D341Med (cell line): Measurements from ENCODE around the gene GTF3C1.

Experiments
- DNase-seq: peaks from one replicate; pipeline ENCODE4 v3.0.0; 2012; ENCODE audit warnings: low spot score

The GTF3C1 gene

DNA sequence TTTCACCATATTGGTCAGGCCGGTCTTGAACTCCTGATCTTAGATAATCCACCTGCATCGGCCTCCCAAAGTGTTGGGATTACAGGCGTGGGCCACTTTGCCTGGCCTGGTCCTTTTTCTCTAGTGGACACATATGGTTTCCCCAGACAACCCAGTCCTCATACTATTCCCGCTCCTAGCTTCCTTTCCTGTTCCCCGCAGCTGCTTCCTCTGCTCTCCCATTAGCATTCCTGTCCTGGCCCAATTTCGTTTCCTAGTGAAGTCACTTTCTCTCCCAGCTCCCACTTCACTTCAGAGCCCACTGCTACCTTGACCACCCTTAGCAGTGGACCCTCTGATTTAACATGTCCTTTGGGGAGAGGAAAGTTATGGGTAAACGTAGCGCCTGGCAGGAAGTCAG lies 11.5 kb upstream of the GTF3C1 start:
- no peak for DNase-seq

DNA sequence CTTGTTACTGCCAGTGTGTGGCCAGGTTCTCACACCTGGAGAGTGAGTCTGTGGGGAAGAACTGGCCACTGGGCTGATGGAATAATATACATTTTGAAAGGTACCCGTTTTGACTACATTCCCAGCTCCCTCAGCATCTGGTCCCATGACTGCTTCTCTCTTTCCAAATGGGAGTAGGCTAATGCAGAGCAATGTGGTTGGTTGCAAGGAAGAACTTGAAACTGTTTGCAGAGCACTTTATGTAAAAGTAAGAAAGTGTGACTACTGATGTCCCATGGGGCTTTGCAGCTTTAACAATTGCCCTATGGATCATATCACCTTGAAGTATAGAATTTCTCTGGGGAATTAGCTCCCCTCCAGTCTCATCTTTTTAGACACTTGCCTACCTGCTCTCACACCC lies 9.2 kb upstream of the GTF3C1 start:
- DNase-seq, result no peak

DNA sequence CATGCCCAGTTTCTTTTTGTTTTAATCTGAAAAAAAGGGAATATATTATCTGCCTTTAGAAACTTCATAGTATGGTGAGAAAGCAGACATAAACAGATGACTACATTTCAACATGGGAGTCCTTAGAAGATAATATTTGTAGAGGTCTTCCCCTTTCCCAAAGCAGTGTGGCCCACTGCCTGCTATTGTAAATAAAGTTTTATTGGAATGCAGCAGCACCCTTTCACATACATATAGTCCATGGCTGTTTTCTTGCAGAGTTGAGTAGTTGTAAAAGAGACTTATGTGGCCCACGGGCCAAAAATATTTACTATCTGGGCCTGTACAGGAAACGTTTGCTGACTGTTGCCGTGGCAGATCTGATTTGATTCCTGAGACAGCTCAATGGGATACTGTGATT lies 8.7 kb upstream of the GTF3C1 start:
- DNase-seq, result no peak

DNA sequence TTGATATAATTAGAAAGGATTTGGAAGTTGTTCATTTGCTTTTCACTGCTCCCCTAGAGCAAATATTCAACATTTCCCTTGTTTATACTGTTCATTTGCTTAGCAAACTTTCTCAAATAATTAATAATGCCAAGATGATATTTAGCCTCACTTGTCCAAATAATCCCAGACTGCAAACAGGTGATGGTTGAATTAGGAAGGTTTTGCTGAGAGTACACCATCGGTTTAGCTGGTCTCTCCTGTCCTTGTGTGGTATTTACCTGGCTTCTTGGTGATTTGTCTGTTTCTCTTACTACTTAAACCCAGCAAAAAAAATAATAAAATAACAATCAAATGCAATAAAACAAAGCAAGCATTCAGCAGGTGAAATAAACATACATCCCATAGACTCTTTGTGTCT lies 6.8 kb upstream of the GTF3C1 start:
- DNase-seq, result no peak

DNA sequence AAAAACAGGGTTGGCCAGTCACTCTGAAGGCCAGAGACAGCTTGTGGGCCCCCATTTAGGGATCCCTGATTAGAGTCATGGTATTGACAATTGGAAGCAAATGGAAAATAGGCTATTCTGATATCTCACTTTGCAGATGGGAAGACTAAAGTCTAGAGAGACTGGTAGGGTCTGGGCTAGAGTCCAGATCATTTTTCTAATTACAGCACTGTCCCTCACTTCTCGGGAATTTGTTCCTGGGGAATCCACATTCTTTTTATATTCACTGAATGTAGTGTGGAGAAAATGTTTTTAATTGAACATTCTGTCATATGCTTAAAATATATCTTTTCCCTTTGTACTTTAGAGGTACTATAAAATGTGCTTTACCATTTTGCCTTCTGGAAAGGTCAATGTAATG lies 1.3 kb upstream of the GTF3C1 start:
- no peak for DNase-seq

DNA sequence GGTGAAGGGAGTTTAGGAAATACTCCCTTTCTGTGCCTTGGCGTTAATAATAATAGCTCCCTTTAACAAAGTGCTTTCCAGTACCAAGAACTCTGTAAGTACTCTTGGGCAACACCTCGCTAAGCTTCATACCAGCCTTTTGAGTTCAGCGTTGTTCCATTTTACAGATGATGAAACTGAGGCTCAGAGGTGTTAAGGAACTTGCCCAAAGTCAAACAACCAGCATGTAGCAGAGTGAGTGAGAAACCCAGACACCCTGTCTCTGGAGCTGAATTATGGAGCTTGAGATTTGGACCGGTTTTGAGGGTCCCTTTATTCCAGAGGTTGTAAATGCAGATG lies 838 bp upstream of the GTF3C1 start:
- DNase-seq, result no peak

DNA sequence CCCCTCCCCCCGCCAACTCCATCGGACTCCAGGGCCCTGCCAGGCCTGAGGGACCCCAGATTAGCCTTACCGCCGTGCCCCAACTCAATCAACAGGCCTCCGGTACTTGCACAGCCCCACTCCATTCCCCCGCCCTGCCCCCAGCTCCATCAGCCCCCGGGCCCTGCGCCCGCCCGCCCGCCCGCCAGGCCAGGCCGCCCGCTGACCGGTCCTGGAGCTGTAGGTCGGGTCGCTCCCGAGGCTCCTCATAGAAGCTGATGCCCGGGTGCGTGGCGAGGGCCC lies 308 bp downstream of the GTF3C1 start:
- DNase-seq, result no peak

DNA sequence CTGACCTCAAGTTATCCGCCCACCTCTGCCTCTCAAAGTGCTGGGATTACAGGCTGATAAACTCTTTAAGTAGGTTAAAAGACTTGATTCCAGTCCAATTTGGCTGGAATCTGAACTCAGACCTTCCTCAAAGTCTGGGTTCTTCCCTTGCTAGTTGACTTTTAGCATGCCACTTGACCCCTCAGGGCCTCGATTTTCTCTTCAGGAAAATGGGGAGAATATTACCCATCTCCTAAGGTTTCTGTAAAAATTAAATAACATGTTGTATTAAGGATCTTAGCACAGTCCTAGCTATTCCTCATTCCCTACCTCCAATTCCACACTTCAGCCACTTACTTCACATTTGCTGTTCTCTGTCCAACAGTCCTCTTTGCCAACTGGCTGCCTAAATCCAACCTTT lies 1.9 kb downstream of the GTF3C1 start:
- DNase-seq, result no peak

DNA sequence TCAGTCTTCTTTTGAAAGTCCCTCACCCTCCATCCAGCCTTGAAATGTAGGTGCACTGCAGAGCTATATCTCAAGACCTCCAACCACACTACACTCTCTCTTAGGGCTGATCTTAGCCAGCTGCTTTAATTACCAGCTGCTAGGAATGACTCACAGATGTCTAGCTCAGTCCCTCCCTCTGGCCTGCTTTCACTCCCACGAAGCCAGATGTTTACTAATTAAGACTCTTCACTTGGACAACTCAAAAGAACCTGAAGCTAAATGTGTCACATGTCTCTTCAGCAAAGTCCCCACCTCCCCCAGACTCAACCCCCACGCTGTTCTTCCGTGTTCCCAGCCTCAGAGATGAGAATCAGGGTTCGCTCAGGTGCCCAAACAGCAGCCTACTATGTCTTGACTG lies 2.6 kb downstream of the GTF3C1 start:
- DNase-seq, result no peak

DNA sequence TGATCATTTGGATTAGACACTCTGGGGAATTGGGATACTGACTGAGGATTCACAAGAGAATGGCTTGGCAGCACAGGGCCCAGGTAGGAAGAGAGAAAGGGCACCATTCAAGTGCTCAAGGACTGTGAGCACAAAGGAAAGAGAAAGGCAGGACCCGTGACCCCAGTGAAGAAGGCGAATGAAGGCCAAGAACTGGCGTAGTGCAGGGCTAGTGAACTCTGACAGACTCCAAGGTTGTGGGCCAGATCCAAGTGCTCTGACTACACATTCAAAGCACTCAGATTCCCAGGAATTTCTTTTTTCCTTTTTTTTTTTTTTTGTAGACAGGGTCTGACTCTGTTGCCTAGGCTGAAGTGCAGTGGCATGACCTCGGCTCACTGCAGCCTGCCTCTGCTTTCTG lies 5.0 kb downstream of the GTF3C1 start:
- no peak for DNase-seq

DNA sequence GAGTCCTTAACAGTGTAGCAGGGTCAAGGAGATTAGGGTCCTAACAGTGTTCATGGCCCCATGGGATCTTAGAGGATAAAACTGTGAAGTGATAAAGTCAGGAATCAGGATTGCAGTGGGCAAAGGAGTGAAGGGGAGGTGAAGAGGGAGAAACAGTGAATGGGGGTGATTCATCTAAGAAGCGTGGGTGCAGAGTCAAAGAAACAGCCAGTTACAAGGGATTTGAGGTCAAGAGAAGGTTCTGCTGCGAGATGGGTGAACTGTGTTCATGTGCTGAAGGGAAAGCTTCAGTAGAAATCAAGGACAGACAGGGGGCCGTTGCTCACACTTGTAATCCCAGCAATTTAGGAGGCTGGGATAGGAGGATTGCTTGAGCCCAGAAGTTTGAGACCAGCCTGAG lies 5.9 kb downstream of the GTF3C1 start:
- DNase-seq, result no peak

DNA sequence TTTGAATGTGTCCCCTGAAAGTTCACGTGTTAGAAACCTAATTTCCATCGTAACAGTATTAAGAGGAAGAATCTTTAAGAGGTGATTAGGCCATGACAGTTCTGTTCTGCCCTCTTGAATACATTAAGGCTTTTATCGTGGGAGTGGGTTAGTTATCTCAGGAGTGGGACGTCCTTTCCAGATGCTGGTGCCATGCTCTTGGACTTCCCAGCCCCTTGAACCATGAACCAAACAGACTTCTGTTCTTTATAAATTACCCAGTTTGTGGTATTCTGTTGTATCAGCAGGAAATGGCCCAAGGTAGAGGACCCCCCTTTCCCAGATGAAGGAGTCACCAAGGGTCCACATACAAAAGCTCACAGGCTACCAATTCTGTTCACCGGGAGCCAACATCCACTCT lies 10.1 kb downstream of the GTF3C1 start:
- DNase-seq, result no peak

DNA sequence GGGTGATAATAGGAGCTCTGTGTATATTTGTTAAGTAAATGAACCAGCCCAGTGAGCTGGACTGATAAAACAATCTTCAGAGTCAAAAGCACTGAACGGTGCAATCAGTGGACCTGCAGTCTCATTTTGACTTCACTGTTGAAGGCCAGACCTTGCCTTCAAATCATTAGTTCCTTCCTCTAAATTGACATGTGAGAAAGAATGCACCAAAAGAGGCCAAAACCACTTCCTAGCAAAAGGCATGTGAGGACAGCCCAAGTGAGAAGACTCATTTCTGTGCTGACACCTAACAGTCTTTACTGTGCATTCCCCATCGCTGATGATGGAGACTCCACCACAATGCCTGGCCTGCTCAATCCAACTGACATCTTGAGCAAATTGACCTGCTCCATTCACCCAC lies 10.6 kb downstream of the GTF3C1 start:
- no peak for DNase-seq

DNA sequence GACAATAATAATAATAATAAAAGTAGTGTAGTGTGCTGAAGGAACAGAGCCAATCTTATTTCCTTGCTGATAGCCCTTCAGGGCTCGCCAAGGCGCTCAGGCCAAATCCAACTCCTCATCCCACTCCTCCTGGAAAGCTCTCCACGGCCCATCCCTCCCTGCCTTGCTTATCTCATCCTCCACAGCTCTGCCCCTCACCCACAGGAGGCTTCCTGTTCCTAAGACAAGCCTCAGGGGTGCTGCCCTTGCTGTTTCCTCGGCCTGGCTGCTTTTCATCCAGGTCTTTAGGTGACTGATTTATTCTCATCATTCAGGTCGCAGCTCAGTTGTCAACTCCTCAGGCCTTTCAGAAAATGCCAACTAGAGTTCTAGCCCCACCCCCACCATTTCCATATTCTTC lies 11.2 kb downstream of the GTF3C1 start:
- no peak for DNase-seq

DNA sequence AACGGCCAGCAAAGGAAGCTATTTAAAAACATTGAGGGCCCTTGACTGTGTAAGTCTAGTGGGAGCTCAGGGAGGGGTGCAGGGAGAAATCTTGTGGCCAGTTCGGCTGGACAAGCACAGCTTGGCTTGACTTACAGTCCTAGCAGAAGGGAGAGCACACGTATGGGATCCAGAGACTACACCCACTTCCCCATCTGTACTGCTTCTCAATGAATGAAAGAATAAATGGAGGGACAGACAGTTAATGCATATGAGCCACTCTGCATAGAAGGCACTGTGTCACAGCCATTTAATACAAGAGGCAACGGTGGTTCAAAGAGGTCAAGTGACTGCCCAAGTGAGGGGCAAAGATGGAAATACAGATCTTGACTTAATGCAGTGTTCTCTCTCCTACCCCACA lies 15.5 kb downstream of the GTF3C1 start:
- DNase-seq, result no peak

DNA sequence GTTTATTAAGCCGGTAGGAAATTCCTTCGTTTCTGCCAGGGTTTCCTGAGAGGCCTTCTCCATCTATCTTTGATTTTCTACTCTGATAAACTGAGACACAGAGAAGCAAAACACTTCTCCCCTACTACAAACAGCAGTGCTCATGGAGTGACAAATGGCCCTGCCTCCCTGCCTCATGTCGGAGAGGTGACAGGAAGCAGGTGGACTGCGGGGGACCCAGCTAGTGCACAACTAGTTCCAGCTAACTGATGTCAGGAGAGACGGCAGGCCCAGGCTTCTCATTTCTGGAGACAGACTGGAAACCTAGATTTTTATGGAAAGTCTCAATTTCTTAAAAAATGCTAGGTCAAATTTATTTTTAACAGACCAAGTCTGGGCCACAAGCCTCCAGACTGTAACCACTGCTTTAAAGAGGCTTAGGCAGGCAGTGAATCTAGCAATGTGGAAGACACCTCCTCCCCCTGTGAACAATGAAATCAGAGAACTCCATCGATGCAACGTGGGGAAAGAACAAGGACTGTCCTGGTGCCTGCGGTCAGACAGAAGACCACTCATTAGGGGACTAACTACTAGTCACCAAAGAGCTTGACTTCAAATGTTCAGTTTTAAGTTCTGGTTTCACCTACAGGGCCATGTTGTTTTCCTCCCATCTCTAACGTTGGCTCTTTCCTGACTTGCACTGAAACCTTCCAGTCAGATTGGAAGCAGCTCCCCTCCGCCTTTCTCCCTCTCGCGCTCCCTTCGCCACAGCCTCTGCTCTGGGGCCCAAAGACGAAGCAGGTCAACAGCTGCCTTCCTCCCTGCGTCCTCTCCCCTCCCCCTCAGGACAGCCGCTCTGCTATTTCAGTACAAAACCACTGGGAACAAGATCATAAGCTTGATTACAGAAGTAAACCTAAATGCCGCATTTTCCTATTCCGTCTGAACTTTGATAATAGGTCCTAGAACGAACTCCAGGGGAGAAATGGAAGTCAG lies 17.6 kb downstream of the GTF3C1 start:
- DNase-seq, result no peak

DNA sequence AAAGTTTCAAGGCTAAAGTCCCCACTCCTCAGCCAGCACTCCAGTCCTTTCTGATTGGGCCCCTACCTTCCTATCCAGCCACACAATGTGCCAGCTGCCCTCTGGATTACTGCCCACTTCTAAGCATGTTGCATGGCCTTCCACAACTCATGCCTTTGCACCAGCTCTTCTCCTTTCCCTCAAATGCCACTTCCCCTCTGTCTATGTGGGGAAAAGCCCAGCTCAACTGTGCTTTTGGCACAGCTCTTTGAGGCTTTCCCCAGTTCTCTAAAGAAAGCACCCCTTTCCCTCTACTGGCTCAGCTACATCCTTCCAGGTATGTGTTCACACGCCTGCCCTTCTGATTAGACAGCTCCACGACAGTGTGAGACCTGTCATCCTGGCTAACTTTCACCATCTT lies 18.5 kb downstream of the GTF3C1 start:
- DNase-seq, result no peak

DNA sequence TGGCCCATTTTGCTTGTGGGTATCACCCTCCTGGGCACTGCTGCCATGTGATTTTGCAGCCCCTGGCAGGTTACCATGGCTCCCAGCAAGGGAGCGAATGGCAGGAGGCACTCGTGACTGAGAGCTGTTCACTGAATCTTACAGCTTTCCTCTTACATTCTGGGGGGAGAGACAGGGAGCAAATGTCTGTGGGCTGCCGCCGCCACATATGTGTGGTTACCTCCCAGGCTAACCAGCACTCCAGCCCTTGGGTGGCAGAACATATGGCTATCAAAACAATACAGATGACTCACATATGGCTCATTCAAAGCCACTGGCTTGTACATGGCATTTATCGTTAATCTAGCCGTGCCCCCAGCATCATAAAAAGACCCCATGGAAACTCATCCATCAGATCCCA lies 19.8 kb downstream of the GTF3C1 start:
- no peak for DNase-seq

DNA sequence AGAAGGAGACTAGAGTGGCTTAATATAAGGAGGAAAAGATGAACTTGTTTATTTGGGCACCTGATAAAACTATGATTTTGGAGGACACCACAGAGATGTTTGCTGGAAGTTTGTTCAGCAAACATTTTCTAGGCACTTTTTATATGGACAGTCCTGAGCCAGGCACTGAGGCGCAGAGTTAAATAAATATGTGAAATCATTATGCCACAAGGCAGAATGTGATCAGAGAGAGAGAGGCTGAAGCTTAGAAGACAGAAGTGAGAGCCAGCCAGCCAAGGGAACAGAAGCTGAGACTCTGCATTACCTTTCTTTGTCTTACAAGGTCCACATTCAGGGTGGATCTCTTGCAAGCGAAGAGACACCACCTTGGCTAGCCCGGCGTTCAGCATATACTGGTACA lies 21.4 kb downstream of the GTF3C1 start:
- no peak for DNase-seq

DNA sequence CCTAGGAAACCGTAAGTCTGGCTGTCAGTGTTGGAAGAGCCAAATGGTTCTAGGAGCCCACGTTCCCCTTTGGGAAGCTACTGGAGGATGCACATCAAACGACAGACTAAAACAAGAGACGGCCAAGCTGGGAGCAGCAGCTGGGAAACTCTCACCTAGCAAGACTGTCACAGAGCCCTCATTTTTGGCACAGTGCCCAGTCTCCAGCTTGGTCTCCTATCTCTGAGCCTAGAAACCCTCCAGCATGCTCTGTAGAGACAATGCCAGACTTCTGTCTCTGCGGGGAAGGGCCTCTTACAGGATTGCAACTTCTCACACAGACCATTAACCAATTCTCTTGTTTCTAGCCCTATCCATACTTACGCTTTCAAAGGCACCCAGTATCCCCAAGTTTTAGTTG lies 23.5 kb downstream of the GTF3C1 start:
- peak; percentile 65 for DNase-seq

DNA sequence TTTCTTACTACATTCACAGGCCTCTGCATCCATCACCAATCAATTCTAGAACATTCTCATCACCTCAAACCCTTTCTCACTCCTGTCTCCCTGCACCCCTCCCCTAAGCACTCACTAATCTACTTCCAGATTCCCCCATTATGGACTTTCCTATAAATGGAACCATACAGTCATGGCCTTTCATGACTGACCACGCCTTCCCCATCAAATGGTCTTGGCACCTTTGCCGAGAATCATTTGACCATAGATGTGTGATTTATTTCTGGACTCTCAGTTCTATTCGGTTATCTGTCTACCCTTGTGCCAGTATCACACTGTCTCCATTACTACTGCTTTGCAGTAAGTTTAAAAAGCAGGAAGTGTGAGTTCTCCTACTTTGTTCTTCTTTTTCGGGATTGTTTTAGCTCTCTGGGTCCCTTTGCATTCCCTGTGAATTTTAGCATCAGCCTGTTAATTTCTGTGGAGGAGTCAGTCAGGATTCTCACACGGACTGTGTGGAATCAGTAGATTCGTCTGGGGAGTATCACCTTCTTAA lies 27.5 kb downstream of the GTF3C1 start:
- no peak for DNase-seq

DNA sequence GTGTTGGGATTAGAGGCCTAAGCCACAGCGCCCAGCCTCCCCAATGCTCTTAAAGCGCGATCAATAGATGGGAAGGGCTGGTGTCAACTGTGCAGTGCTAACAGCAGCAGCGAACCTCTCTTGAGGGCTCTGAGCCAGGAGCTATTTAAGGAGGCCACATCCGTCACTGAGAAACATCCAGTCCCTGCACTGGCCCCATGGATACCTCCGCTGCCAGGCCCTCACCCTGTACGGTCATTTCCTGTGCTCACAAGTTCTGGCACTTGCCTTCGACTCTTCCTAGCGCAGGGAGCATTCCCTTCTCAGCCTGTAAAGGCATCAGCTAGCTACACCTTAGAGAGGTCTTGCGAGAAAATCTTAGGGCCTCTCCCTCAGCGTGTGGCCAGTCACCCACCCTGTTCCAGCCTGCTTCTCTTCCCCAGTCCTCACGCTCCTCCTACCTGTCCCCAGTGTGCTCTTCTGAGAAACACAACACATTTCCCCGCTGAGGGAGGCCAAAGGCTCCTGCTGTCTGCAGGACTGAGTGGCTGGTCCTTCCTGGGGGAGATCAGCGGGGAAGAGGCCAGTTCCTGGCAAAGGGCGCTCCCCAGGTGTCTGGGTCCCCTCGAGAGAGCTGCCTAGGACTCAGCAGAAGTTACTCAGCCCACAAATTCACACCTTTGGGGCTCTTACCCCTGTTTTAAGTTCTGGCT lies 28.6 kb downstream of the GTF3C1 start:
- DNase-seq, result no peak

DNA sequence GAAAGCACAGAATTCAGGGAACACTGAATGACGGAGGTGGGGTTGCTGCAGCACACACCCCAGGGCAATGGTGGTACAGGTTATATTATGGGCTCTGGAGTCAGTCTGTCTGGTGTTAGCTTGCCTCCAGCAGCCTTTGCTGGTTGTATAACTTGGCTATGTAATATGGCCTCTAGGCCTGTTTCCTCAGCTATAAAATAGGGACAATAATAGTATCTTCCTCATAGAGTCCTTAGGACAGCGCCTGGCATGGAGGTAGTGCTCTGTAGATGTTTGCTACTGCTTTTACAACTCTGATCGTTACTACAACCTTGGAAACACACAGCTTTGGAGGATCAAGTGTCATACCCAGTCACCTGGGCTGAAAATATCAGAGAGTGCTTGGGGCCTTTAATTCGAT lies 31.5 kb downstream of the GTF3C1 start:
- no peak for DNase-seq

DNA sequence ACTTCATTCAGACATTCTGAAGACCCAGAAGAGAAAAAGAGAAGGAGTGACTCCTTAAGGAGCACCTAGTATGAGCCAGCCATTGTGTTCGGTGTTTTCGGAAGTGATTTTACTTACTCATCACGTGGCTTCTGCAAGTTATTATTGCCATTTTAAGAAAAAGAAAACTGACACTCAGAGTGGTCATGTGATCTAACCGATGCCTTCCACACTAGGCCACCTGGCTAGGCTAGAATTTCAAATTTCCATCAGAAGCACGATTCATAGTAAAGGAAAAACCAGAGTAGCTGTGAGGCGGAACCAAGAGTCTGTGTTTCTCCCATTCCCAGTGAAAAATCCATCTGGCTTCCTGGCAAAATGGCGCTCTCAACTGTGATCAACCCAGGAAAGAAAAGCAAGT lies 32.0 kb downstream of the GTF3C1 start:
- no peak for DNase-seq
